Thoracic aorta (tissue), 2 donors: ENCODE measurements around the gene NTMT1. TPM values are rescaled to one million over a fixed set of nuclear protein-coding genes. Genes with fewer than 3 reads are reported as not detected.

Experiments used
- ATAC-seq: fragments of 150-250 bp; one replicate; pipeline ENCODE4 v1.8.0; 2017; ENCODE audit warnings: low read depth; ENCODE audit not compliant: insufficient number of reproducible peaks, low FRiP score
- DNase-seq: peaks from one replicate; pipeline ENCODE4 v3.0.0-alpha.2; 2020; ENCODE audit warnings: low spot score
- H3K27ac ChIP-seq, 2 donors: fragments of 200-600 bp; sonication (generic); 1 replicate in 1 of 2; 2 replicates in 1 of 2; pipeline ENCODE4 v1.5.1; 2016; ENCODE audit warnings: mild to moderate bottlenecking in 2 of 2, moderate library complexity in 2 of 2
- H3K27me3 ChIP-seq: fragments of 200-600 bp; sonication (generic); replicated peaks from 2 replicates; pipeline ENCODE4 v1.6.0; 2016; ENCODE audit warnings: mild to moderate bottlenecking; ENCODE audit not compliant: insufficient read depth
- H3K36me3 ChIP-seq: fragments of 200-600 bp; sonication (generic); one replicate; pipeline ENCODE4 v1.5.1; 2016
- H3K4me1 ChIP-seq, 2 donors: fragments of 200-600 bp; sonication (generic); 1 replicate in 1 of 2; 2 replicates in 1 of 2; pipeline versions ENCODE4 v1.5.1 to v1.6.0; 2016; ENCODE audit warnings: low read depth in 2 of 2, mild to moderate bottlenecking in 1 of 2; ENCODE audit not compliant: control insufficient read depth in 1 of 2
- H3K4me3 ChIP-seq: fragments of 200-600 bp; sonication (generic); 2 replicates; pipeline ENCODE4 v1.5.1; 2016; ENCODE audit warnings: mild to moderate bottlenecking
- H3K9me3 ChIP-seq: fragments of 200-600 bp; sonication (generic); 2 replicates; pipeline ENCODE4 v1.5.1; 2016
- total RNA-seq, 2 donors: library from RNA; depleted of rRNA; stranded (reverse); fragments of >200 nt; gene quantifications; one replicate each; pipeline versions ENCODE4 v1.1.0 to v1.2.3, GENCODE V29; 2016
- TF ChIP-seq, protein P1 (sequence below): fragments of 200-600 bp; sonication (generic); IDR thresholded peaks from one replicate; pipeline ENCODE4 v1.5.1; 2019; ENCODE audit warnings: antibody characterized with exemption

The NTMT1 gene
- total RNA-seq, 2 donors from 2014 or later, result 16.9 to 27.2 TPM

DNA sequence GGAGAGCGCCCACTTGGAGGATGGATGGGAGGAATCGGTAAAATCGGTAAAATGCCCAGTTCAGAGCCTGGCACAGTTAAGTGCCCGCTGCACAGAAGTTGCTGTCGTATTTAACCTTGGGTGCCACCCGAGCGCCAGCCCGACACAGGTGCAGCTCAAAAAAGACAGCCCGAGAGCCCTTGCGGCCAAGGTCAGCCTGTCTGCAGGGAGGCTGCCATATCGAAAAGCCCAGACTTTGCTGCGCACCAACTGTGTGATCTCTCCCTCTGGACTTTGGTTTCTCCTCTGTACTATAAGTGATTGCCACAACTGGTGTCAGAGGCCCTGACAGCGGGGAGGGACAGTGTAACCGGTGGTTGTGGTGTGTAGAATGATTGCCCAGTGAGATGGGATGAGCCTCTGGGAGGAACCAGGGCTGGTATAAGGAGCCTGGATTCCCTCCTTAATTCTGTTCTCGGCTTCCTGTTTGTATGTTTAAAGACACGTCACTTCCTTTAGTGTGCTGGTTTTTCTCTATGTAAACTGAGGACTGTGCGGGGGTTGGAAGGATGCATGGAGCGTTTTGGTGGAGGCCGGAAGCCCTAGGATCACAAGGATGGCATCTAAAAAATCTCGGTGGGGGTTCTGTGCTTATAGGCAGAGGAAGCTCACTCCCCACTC, 792 bp downstream of the NTMT1 start:
- H3K4me1 ChIP-seq, result peaks cover 13 to 58% of the 10 kb centered on the region in 2 donors
- peak; percentile 2 for ATAC-seq
- TF ChIP-seq, protein P1, sequence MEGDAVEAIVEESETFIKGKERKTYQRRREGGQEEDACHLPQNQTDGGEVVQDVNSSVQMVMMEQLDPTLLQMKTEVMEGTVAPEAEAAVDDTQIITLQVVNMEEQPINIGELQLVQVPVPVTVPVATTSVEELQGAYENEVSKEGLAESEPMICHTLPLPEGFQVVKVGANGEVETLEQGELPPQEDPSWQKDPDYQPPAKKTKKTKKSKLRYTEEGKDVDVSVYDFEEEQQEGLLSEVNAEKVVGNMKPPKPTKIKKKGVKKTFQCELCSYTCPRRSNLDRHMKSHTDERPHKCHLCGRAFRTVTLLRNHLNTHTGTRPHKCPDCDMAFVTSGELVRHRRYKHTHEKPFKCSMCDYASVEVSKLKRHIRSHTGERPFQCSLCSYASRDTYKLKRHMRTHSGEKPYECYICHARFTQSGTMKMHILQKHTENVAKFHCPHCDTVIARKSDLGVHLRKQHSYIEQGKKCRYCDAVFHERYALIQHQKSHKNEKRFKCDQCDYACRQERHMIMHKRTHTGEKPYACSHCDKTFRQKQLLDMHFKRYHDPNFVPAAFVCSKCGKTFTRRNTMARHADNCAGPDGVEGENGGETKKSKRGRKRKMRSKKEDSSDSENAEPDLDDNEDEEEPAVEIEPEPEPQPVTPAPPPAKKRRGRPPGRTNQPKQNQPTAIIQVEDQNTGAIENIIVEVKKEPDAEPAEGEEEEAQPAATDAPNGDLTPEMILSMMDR, result no peak

DNA sequence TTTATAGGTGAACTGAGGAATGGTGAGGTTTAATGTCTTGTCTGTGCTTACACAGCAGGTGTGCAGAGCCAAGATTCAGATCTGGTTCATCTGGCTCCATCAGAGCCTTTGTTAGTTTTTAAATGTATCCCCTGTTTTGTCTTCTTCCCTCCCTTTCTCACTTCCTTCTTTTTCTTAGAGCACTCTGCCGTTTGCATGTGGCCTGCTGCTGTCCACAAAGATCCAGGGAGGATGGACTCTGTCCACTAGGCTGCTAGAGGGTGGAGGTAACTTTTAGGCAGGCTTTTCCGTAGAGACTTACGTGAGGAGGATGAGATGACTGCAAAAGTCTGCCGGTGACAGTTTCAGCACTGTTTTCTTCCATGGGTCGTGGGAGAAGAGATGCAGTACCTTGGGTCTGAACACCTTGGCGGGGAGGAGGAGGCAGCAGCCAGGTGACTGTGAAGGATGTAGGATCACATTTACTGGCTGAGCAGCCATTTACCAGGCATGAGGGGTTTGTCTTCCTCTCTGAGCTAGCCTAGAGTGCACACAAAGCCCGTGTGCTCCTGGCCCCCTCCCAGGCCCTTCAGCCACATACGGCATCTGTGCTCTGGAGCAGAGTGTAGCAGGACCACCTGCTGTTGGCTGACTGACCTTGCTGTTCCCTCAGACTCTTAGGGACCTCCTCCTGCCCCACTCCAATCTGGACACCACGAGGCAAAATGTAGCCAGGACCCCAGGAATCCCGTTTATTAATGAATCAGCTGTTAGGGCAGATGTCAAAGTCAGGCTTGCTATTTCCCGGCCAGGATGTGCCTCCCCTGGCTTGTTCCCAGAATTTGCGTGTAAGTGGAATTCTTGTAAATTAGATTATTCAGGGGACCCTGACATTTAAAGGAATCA, 1.8 kb downstream of the NTMT1 start:
- H3K4me1 ChIP-seq, result peaks cover 13 to 60% of the 10 kb centered on the region in 2 donors
- ATAC-seq (no peak), DNase-seq (no peak)
- H3K36me3 ChIP-seq, result no peaks in the 10 kb centered on the region
- peak overlapping the region in 1 of 2 donors; percentile 84 for H3K27ac ChIP-seq
- TF ChIP-seq, protein P1, result no peak
- H3K4me3 ChIP-seq, result peak overlapping the region; percentile 90
- no peaks in the 10 kb centered on the region for H3K27me3 ChIP-seq
- H3K9me3 ChIP-seq, result no peaks in the 10 kb centered on the region

More for the DNA sequence above, 792 bp downstream of the NTMT1 start:
- H3K27me3 ChIP-seq, result no peaks in the 10 kb centered on the region
- DNase-seq, result no peak
- peak overlapping the region; percentile 90 for H3K4me3 ChIP-seq
- no peaks in the 10 kb centered on the region for H3K36me3 ChIP-seq
- H3K9me3 ChIP-seq, result no peaks in the 10 kb centered on the region
- H3K27ac ChIP-seq, result peak overlapping the region; percentile 84 to 88

GRCh38 chr9:129628709-129629108, 2.7 kb downstream of the NTMT1 start:
- H3K4me1 ChIP-seq, result peaks cover 13 to 60% of the 10 kb centered on the region in 2 donors

DNA sequence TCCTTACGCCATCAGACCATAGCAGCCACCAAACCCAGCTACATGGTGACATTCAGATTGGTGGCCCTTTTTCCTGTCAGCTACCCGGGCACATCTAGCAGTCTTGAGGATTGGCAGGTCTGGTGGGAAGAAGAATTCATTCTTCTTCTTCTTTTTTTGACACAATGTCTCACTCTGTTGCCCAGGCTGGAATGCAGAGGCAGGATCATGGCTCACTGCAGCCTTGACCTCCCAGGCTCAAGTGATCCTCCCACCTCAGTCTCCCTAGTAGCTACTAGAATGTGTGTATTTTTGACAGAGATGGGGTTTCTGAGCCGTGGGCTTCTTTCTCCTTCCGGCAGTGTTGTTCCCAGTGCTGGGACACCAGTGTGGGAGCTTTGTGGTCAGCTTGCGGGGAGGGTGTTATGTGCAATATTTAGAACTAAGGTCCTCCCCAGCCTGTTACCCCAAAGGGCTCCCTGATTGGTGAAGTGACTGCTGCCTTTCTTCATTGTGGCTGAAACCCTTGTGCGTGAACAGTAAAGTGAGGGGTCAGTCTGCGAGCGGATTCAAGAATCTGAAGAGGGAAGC, 3.4 kb downstream of the NTMT1 start:
- Histone ChIP-seq H3K27me3 (no peaks in the 10 kb centered on the region), H3K27ac (no peak overlapping the region), H3K4me1 (peaks cover 13 to 60% of the 10 kb centered on the region in 2 donors), H3K9me3 (no peaks in the 10 kb centered on the region), H3K36me3 (peaks cover 11% of the 10 kb centered on the region), H3K4me3 (no peak overlapping the region)
- no peak for ATAC-seq
- TF ChIP-seq, protein P1, result no peak
- DNase-seq, result no peak

More at GRCh38 chr9:129628709-129629108, 2.7 kb downstream of the NTMT1 start:
- no peak for ATAC-seq
- H3K4me3 ChIP-seq, result no peak overlapping the region
- no peaks in the 10 kb centered on the region for H3K9me3 ChIP-seq
- H3K27ac ChIP-seq, result no peak overlapping the region
- H3K27me3 ChIP-seq, result no peaks in the 10 kb centered on the region
- DNase-seq, result no peak
- TF ChIP-seq, protein P1, result no peak
- H3K36me3 ChIP-seq, result peaks cover 6% of the 10 kb centered on the region
